Ascending aorta (tissue), 2 donors: ENCODE data around the gene EPN2. TPM values are rescaled to one million over a fixed set of nuclear protein-coding genes. Genes with fewer than 3 reads are reported as not detected.
A peak's percentile ranks its signal among the peaks of the same experiment; 100 is the strongest.

Source experiments
- DNase-seq, 2 donors: peaks; one replicate each; pipeline ENCODE4 v3.0.0-alpha.2; 2019; ENCODE audit warnings: low spot score in 2 of 2
- H3K27ac ChIP-seq, 2 donors: fragments of 200-600 bp; sonication (generic); one replicate each; pipeline ENCODE4 v1.5.1; 2016 to 2017; ENCODE audit warnings: mild to moderate bottlenecking in 1 of 2
- H3K27me3 ChIP-seq: fragments of 200-600 bp; sonication (generic); one replicate; pipeline ENCODE4 v1.5.1; 2017
- H3K36me3 ChIP-seq, 2 donors: fragments of 200-600 bp; sonication (generic); one replicate each; pipeline ENCODE4 v1.5.1; 2016
- H3K4me1 ChIP-seq, 2 donors: fragments of 200-600 bp; sonication (generic); one replicate each; pipeline ENCODE4 v1.5.1; 2016 to 2017; ENCODE audit warnings: mild to moderate bottlenecking in 1 of 2
- H3K4me3 ChIP-seq, 2 donors: fragments of 200-600 bp; sonication (generic); one replicate each; pipeline ENCODE4 v1.5.1; 2016 to 2017; ENCODE audit warnings: mild to moderate bottlenecking in 1 of 2
- H3K9me3 ChIP-seq, 2 donors: fragments of 200-600 bp; sonication (generic); one replicate each; pipeline ENCODE4 v1.5.1; 2016
- CTCF ChIP-seq, 3 experiments: fragments of 200-600 bp in 2 of 3; fragments of 450-650 bp in 1 of 3; sonication (generic) in 2 of 3; IDR thresholded peaks; one replicate each; pipeline ENCODE4 v1.5.1; 2016 to 2019; ENCODE audit warnings: antibody characterized with exemption in 3 of 3, mild to moderate bottlenecking in 1 of 3, moderate library complexity in 1 of 3
- intact Hi-C: fragments of 100-400 bp; cut with DNase I; formaldehyde crosslinking; loops from one replicate; pipeline ENCODE4 v1.15.1; 2023
- total RNA-seq: library from RNA; depleted of rRNA; stranded (reverse); fragments of >200 nt; gene quantifications from one replicate; pipeline ENCODE4 v1.1.0, GENCODE V29; 2016

Gene EPN2
- total RNA-seq, 1 donor from 2014 or later, result 51.0 TPM

- no peak overlapping the region for H3K27ac ChIP-seq
- no peak overlapping the region for H3K4me3 ChIP-seq
- no peak for DNase-seq
- H3K9me3 ChIP-seq, result no peaks in the 10 kb centered on the region
- no peak for TF ChIP-seq CTCF (IDR thresholded peaks at IDR 0.05)
- peaks cover 11 to 19% of the 10 kb centered on the region in 2 donors for H3K4me1 ChIP-seq
- H3K27me3 ChIP-seq, result no peaks in the 10 kb centered on the region
- H3K36me3 ChIP-seq, result no peaks in the 10 kb centered on the region
- intact Hi-C loops, result no loop called here
These were observed 104.8 kb downstream of the EPN2 start for GRCh38 chr17:19341641-19342610.

GRCh38 chr17:19342611-19343255 is 105.6 kb downstream of the EPN2 start:
- peak in 1 of 2 donors; percentile 4 for DNase-seq
- no peaks in the 10 kb centered on the region for H3K36me3 ChIP-seq
- H3K9me3 ChIP-seq, result no peaks in the 10 kb centered on the region
- peaks cover 18 to 23% of the 10 kb centered on the region in 2 donors for H3K4me1 ChIP-seq
- no peak overlapping the region for H3K4me3 ChIP-seq
- no peak overlapping the region for H3K27ac ChIP-seq
- no peak for TF ChIP-seq CTCF (IDR thresholded peaks at IDR 0.05)
- intact Hi-C loops, result no loop called here
- H3K27me3 ChIP-seq, result no peaks in the 10 kb centered on the region

GRCh38 chr17:19343256-19343630 is 106.1 kb downstream of the EPN2 start:
- TF ChIP-seq CTCF (IDR thresholded peaks at IDR 0.05), result no peak
- Histone ChIP-seq H3K27ac (no peak overlapping the region), H3K27me3 (no peaks in the 10 kb centered on the region), H3K36me3 (no peaks in the 10 kb centered on the region), H3K4me3 (no peak overlapping the region), H3K9me3 (no peaks in the 10 kb centered on the region), H3K4me1 (peaks cover 18 to 23% of the 10 kb centered on the region in 2 donors)
- intact Hi-C loops, result no loop called here
- DNase-seq, result no peak

GRCh38 chr17:19343671-19344151 is 106.5 kb downstream of the EPN2 start:
- H3K36me3 ChIP-seq, result no peaks in the 10 kb centered on the region
- H3K27ac ChIP-seq, result no peak overlapping the region
- no peak for TF ChIP-seq CTCF (IDR thresholded peaks at IDR 0.05)
- H3K9me3 ChIP-seq, result no peaks in the 10 kb centered on the region
- H3K27me3 ChIP-seq, result no peaks in the 10 kb centered on the region
- peaks cover 18 to 23% of the 10 kb centered on the region in 2 donors for H3K4me1 ChIP-seq
- no peak overlapping the region for H3K4me3 ChIP-seq
- peak in 1 of 2 donors; percentile 5 for DNase-seq
- intact Hi-C loops, result no loop called here

GRCh38 chr17:19344311-19345066 is 107.3 kb downstream of the EPN2 start:
- peaks cover 18 to 23% of the 10 kb centered on the region in 2 donors for H3K4me1 ChIP-seq
- H3K4me3 ChIP-seq, result no peak overlapping the region

More at GRCh38 chr17:19344311-19345066, 107.3 kb downstream of the EPN2 start:
- Histone ChIP-seq H3K9me3 (no peaks in the 10 kb centered on the region), H3K36me3 (no peaks in the 10 kb centered on the region), H3K27ac (peak overlapping the region; percentile 1 to 95), H3K27me3 (no peaks in the 10 kb centered on the region)
- no peak for TF ChIP-seq CTCF (IDR thresholded peaks at IDR 0.05)
- intact Hi-C loops, result no loop called here
- peak in 1 of 2 donors; percentile 5 for DNase-seq
